HG03159 (cell line): ENCODE measurements around the gene B3GNT7.
A peak's percentile ranks its signal among the peaks of the same experiment; 100 is the strongest.
"Not testable (repeated sequence)": the region's sequence is repeated elsewhere in the genome, so short reads cannot be mapped to it uniquely, and the experiment has no call there.

Experiments used
- ATAC-seq: cut with Tn5 transposase; IDR thresholded peaks from one replicate; pipeline ENCODE4 v1.9.1; 2021; ENCODE audit warnings: mild to moderate bottlenecking, moderate library complexity; ENCODE audit not compliant: unreplicated experiment

B3GNT7 gene, protein sequence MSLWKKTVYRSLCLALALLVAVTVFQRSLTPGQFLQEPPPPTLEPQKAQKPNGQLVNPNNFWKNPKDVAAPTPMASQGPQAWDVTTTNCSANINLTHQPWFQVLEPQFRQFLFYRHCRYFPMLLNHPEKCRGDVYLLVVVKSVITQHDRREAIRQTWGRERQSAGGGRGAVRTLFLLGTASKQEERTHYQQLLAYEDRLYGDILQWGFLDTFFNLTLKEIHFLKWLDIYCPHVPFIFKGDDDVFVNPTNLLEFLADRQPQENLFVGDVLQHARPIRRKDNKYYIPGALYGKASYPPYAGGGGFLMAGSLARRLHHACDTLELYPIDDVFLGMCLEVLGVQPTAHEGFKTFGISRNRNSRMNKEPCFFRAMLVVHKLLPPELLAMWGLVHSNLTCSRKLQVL

DNA sequence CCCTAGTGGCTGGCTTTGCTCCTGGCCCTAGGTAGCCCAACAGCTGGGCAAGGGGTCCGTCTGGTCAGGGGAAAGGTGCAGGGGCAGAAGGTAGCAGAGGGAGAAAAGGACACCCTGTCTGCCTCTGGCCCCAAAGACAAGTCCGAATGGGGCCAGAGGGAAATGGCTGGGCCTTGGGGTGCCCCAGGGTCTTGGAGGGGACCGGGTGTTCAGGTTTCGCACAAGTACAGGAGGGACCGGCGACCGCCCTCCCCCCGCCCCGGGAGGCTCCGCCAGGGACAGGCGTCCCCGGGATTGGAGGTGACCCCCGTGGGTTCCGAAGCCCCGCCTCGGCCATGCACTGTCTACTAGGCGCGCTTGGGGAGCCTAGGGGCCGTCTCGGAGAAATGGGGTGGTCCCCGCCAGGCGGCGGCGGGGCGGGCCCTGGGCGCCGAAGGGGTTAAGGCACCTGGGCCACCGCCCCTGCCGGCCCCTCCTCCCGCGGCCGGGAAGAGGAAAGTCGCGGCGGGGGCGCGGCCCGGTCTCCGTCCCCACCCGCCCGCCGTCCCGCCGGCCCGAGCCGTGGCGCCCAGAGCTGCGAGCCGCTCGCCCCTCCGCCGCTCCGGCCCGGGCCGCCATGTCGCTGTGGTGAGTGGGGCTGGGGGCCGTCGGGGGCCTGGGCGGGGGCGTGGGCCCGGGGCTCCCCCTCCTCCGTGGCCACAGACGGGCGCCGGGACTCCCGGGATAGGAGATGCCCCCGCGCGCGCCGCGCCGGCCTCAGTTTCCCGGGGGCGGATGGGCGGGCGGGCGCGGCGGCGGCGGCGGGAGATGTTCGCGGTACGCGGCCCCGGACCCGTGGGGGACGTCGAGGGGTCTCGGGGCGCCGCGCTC, at the start of gene B3GNT7:
B3GNT7 (plus strand) TSS at position 523 of the 870 bp plus-strand sequence; CDS start at position 617, 94 bp downstream.
- no peak for ATAC-seq

- ATAC-seq: no peak
Observed at GRCh38 chr2:231347081-231347480, 48.4 kb upstream of the B3GNT7 start.

- ATAC-seq: no peak
Observed at GRCh38 chr2:231347638-231348037, 47.9 kb upstream of the B3GNT7 start.

DNA sequence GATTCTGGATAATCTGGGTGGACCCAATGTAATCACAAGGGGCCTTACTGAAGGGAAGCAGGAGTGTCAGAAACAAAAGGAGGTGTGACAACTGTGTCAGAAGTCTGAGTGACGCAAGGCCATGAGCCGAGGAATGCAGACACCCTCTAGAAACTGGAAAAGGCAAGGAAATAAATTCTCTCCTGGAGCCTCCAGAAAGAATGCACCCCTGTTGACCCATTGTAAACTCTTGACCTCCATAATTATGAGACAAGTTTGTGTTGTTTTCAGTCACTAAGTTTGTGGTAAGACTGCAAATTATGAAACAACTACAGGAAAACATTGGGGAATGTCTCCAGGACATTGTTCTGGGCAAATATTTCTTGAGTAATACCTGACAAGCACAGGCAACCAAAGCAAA, 47.3 kb upstream of the B3GNT7 start:
- ATAC-seq: no peak

GRCh38 chr2:231348704-231349373, 46.7 kb upstream of the B3GNT7 start:
- ATAC-seq: no peak

GRCh38 chr2:231349374-231349735, 46.2 kb upstream of the B3GNT7 start:
- ATAC-seq: not testable (repeated sequence)

DNA sequence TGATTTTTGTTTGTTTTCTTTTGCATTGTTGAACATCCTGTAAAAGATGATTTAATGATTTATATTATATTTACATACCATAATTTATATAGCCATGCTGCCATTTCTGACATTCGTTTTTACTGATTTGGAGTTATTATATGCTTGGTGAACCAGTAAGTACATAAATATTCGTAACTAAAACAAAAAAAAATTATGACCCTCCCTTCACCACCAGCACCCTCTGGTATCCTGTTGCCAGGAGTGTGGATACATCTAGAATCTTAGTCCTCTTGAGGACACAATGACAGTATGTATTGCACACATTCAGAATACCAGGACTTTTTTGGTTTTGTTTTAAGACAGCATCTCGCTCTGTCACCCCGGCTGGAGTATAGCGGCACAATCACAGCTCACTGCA, 43.9 kb upstream of the B3GNT7 start:
- ATAC-seq: no peak

DNA sequence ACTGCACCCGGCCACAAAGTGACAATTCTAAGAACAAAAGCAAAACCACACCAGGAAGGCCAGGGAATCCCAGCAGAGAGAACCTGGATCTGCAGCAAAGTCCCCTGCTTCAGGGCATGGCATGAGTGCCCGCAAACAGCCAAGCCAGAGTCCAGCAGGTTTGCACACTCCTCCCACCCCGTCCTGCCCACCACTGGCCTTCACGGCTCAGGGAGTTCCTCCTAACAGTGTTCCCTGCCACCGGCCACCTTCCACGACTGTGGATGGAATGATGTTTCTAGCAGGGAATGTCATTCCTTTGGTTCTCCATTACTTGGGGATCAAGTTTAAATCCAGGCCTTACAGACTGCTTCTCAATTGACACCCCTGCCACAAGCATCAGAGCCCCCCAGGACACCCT, 42.0 kb upstream of the B3GNT7 start:
- no peak for ATAC-seq

GRCh38 chr2:231355508-231356465, 39.7 kb upstream of the B3GNT7 start:
- no peak for ATAC-seq

- ATAC-seq: no peak
Observed at GRCh38 chr2:231356466-231356844, 39.1 kb upstream of the B3GNT7 start.

DNA sequence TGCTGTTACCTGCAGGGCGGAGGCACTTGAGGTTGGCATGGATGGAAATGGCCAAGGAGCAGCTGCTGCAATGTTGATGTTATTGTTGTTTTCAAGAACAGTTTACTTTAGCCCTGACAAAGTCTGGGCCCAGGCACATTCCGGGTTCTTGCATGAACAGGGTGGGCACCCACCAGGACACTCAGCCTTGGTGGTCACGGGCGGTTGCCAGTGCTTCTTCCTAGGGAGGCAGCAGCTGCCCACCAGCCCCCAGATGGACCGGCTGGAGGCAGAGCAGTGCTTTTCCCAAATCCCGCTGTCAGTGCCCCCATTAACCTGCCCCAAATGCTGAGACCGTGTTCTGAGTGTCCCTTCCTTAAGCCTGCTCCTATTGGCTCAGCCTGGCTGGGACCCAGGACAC, 38.5 kb upstream of the B3GNT7 start:
- no peak for ATAC-seq

DNA sequence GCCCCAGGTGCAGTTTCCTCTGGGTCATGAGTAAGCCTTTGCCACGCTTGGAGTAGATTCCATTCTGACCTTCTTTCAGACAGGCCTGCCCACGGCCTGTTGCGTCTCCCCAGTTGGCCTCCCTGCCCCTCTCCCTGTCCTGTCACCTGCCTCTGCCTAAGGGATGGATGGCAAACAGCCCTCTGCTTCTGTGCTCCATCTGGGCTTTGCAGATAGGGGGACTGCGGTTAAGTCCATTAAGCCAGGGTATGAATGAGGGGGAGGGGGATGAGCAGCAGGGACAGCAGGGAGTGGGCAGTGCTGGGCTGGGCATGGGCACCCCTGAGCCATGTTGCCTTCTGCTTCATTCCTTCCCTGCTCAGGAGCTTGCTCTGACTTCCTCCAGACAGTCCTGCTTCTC, 37.6 kb upstream of the B3GNT7 start:
- ATAC-seq: no peak

- ATAC-seq: no peak
Observed at GRCh38 chr2:231359441-231359840, 36.1 kb upstream of the B3GNT7 start.

GRCh38 chr2:231359948-231360347, 35.6 kb upstream of the B3GNT7 start:
- no peak for ATAC-seq

GRCh38 chr2:231360401-231360800, 35.1 kb upstream of the B3GNT7 start:
- no peak for ATAC-seq

DNA sequence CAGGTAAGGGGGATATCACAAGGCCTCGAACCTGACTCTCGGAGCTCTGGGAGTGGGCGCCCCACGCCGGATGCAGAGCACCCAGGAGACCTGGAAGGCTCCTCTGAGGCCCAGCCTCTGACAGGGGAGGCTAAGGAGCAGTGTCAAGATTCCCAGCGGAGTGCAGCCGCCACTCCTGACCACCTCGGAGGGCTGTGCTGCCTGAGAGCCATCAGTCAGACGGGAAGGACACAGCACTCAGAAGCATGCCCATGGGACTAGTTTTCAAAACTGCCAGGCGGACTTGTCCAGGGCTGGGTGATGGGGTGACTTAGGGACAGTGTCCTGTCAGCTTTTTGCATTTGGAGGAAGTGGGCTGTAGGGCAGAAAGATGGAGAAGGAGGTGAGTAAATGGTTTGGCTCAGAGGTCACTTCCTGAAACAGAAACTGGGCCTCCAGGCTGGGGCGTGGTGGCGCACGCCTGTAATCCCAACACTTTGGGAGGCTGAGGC, 34.6 kb upstream of the B3GNT7 start:
- ATAC-seq: no peak

DNA sequence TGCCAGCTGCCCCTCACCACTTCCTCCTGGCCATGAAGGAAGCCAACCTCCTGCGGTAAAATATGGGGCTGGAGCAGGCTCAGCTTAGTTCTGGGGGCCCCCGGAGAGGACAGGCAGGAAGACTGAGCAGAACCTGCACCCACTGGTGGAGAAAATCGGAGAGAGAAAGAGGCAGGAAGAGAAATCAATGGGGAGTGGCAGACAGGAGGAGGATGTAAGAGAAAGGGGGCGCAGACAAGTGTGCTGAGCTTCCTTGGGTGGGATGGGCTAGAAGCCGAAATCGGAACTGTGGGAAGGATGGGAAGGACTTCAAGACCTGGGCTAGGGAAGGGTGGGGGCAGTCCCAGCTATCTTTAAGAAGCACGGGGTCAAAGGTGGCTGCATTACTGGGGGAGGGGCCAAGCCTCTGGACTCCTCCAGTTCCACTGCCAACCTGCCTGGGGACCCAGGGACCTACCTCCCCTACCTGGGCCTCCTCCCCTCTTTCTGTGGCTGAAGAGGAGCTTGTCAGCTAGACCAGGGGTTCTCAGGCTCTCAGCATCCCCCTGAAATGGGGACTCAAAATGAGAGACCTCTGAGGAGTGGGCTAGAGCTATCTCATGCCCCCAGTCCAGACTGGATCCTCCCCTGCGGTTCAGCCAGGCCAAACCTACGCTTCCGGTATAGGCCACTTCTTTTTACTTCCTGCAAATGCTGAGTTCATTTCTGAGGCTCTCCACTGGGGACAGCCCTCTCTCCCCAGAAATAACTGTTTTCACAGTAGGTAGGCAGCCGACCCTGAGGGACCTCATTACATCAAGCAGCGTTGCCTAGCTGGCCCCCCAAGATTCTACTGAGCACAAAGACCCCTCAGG, 33.6 kb upstream of the B3GNT7 start:
- peak; percentile 94 for ATAC-seq

- ATAC-seq: no peak
Observed at GRCh38 chr2:231362555-231363184, 32.8 kb upstream of the B3GNT7 start.

- no peak for ATAC-seq
Observed at GRCh38 chr2:231364061-231364460, 31.4 kb upstream of the B3GNT7 start.
